Activated CD8-positive, alpha-beta T cell treated with anti-CD3 and anti-CD28 coated beads, Interleukin-2, amount 10 ng/mL, durations not matched to agents 7 days and 5 days (primary cell): ENCODE data around the gene FHAD1. TPM values are rescaled to one million over a fixed set of nuclear protein-coding genes. Genes with fewer than 3 reads are reported as not detected.

Experiments
- ATAC-seq: fragments of 150-1000 bp; cut with Tn5 transposase; one replicate; pipeline ENCODE4 v1.10.0; 2021; ENCODE audit warnings: moderate library complexity
- CTCF ChIA-PET: fragments of 350-600 bp; sonication (Branson Sonifier 250); formaldehyde crosslinking; loops from one replicate; lab custom pipeline; 2021; ENCODE audit warnings: antibody characterized with exemption; lab: Charles Lee
- POLR2A ChIA-PET: fragments of 350-600 bp; sonication (Branson Sonifier 250); formaldehyde crosslinking; loops from one replicate; lab custom pipeline; 2021; ENCODE audit warnings: antibody characterized with exemption; lab: Charles Lee
- DNase-seq: peaks from one replicate; pipeline ENCODE4 v3.0.0-alpha.2; 2020
- H3K27ac Mint-ChIP-seq: one replicate; pipeline ENCODE4 v1.8.0; 2021; ENCODE audit warnings: mild to moderate bottlenecking, mixed read lengths
- H3K27me3 Mint-ChIP-seq: one replicate; pipeline ENCODE4 v1.8.0; 2021; ENCODE audit warnings: low read depth, mixed read lengths
- H3K36me3 Mint-ChIP-seq: one replicate; pipeline ENCODE4 v1.8.0; 2021; ENCODE audit warnings: low read depth, mixed read lengths
- H3K4me1 Mint-ChIP-seq: one replicate; pipeline ENCODE4 v1.8.0; 2021; ENCODE audit warnings: low read depth, mixed read lengths
- H3K4me3 Mint-ChIP-seq: one replicate; pipeline ENCODE4 v1.8.0; 2021; ENCODE audit warnings: mild to moderate bottlenecking, mixed read lengths
- H3K9me3 Mint-ChIP-seq: one replicate; pipeline ENCODE4 v1.8.0; 2022; ENCODE audit warnings: mixed read lengths; ENCODE audit not compliant: insufficient read depth
- total RNA-seq, 2 experiments: library from RNA; stranded (reverse); gene quantifications; one replicate each; pipeline ENCODE4 v1.2.3, GENCODE V29; 2021

FHAD1 gene
- total RNA-seq, 2 experiments from 2014 or later: 0.21 to 0.55 TPM

DNA sequence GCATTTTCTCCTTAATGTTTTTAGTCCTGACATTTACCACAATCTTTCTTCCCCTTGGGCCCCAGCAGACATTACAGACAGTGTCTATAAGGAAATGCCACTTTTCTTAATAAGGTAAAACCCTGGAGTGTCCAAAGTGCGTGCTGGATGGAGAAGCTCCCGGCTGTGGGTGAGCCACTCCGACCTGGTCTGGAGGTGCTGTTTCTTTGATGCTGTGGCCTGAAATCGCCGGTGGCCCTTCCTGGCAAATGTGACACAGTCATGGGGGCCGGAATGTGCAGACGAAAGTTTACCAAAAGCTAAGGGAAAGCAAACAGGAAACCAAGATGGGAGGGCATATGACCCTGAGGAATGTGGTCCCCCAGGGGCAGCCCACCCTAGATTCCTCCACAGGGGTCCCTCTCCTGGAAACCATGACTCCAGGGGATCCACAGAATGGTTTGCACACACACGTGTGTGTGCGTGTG lies 77.9 kb downstream of the FHAD1 start:
- ATAC-seq (no peak), DNase-seq (no peak)
- H3K4me3 Mint-ChIP-seq: no peak overlapping the region
- H3K9me3 Mint-ChIP-seq: peaks cover 10% of the 10 kb centered on the region
- H3K27me3 Mint-ChIP-seq: peaks cover 24% of the 10 kb centered on the region
- no peaks in the 10 kb centered on the region for H3K36me3 Mint-ChIP-seq
- H3K27ac Mint-ChIP-seq: no peak overlapping the region
- ChIA-PET CTCF (interaction anchor here (1.0 to 3.9 kb wide), 8 partner anchors 8 to 196 kb away, joined by 3 to 109 read pairs (median 14); no protein-coding TSS in a partner anchor), POLR2A (no interaction called here)
- H3K4me1 Mint-ChIP-seq: peaks cover 4% of the 10 kb centered on the region

- no peak overlapping the region for H3K27ac Mint-ChIP-seq
- no peak overlapping the region for H3K4me3 Mint-ChIP-seq
- CTCF ChIA-PET: interaction anchor here (1.3 to 3.9 kb wide), 4 partner anchors 17 to 197 kb away, joined by 3 to 109 read pairs (median 15); no protein-coding TSS in a partner anchor
- H3K4me1 Mint-ChIP-seq: peaks cover 4% of the 10 kb centered on the region
- no peaks in the 10 kb centered on the region for H3K36me3 Mint-ChIP-seq
- POLR2A ChIA-PET: no interaction called here
- H3K9me3 Mint-ChIP-seq: peaks cover 8% of the 10 kb centered on the region
- no peak for DNase-seq
- peaks cover 20% of the 10 kb centered on the region for H3K27me3 Mint-ChIP-seq
- ATAC-seq: no peak
Measured at GRCh38 chr1:15325375-15326085, 78.5 kb downstream of the FHAD1 start.

- ChIA-PET CTCF (no interaction called here), POLR2A (no interaction called here)
- H3K27ac Mint-ChIP-seq: no peak overlapping the region
- no peak overlapping the region for H3K4me3 Mint-ChIP-seq
- no peak for DNase-seq
- no peaks in the 10 kb centered on the region for H3K36me3 Mint-ChIP-seq
- ATAC-seq: no peak
- peaks cover 16% of the 10 kb centered on the region for H3K27me3 Mint-ChIP-seq
- H3K9me3 Mint-ChIP-seq: no peaks in the 10 kb centered on the region
- H3K4me1 Mint-ChIP-seq: peaks cover 4% of the 10 kb centered on the region
Measured at GRCh38 chr1:15326691-15327588, 79.9 kb downstream of the FHAD1 start.

GRCh38 chr1:15328351-15329103 lies 81.5 kb downstream of the FHAD1 start:
- H3K27ac Mint-ChIP-seq: no peak overlapping the region
- H3K4me1 Mint-ChIP-seq: peaks cover 2% of the 10 kb centered on the region
- ATAC-seq: no peak
- no peaks in the 10 kb centered on the region for H3K9me3 Mint-ChIP-seq
- no peak overlapping the region for H3K4me3 Mint-ChIP-seq
- POLR2A ChIA-PET: no interaction called here
- no peaks in the 10 kb centered on the region for H3K36me3 Mint-ChIP-seq
- H3K27me3 Mint-ChIP-seq: peaks cover 20% of the 10 kb centered on the region
- DNase-seq: no peak
- CTCF ChIA-PET: interaction anchor here (1.4 kb wide), 1 partner anchor 103 kb away, joined by 4 read pairs; no protein-coding TSS in a partner anchor

DNA sequence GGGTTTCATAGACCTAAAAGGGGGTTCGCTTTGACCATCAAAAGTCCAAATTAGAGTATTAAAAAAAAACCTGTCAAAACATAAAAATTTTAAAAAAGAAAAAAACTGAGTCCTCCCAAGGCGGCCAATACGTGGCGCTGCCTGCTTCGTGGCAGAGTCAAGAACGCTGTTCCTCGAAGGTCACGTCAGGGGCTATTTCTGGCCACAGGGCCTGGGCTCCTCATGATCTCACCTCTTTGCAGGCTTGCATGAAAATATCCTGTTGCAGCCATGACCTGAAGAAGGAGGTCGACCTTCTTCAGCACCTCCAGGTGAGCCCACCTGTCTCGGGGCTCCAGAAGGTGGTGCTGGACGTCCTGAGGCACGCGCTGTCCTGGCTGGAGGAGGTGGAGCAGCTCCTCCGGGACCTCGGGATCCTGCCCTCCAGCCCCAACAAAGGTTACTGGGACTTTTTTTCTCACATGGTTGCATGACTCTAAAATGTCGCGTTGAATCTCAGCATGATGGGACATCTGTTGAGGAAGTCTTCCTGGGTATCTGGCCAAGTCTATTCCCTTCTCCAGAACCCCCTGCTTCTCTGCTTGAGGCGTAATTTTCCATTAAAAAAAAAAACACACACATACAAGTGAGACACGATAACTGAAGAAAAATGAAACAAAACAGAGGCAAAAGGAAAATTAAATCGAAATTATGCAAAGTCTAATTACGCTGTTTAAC lies 82.2 kb downstream of the FHAD1 start:
- DNase-seq (no peak), ATAC-seq (no peak)
- H3K4me3 Mint-ChIP-seq: no peak overlapping the region
- no peaks in the 10 kb centered on the region for H3K36me3 Mint-ChIP-seq
- H3K27ac Mint-ChIP-seq: no peak overlapping the region
- ChIA-PET POLR2A (no interaction called here), CTCF (interaction anchor here (1.4 kb wide), 1 partner anchor 102 kb away, joined by 4 read pairs; no protein-coding TSS in a partner anchor)
- H3K4me1 Mint-ChIP-seq: no peaks in the 10 kb centered on the region
- no peaks in the 10 kb centered on the region for H3K9me3 Mint-ChIP-seq
- peaks cover 20% of the 10 kb centered on the region for H3K27me3 Mint-ChIP-seq

DNA sequence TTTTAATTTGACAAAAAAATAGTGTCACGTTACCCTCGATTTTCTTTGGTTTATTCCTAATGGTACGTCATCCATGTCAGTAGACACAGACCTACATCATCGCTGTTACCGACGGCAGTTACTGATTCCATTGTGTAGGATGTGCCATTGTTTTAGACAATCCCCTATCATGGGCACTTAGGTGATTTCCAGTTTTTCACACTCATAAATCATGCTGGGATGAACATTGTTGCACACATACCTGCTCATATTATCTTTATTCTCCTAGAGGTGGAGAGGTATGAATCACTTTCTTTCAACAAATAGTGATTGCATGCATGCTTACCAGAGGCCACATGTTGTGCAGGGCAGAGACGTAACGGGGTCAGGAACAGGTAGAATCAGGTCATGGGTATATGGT lies 83.0 kb downstream of the FHAD1 start:
- Mint-ChIP-seq H3K27ac (no peak overlapping the region), H3K36me3 (no peaks in the 10 kb centered on the region), H3K9me3 (no peaks in the 10 kb centered on the region), H3K4me3 (no peak overlapping the region), H3K27me3 (peaks cover 23% of the 10 kb centered on the region), H3K4me1 (no peaks in the 10 kb centered on the region)
- ChIA-PET CTCF (no interaction called here), POLR2A (no interaction called here)
- no peak for DNase-seq
- ATAC-seq: no peak

- CTCF ChIA-PET: interaction anchor here (0.9 to 3.4 kb wide), 2 partner anchors 7 to 11 kb away, joined by 4 to 17 read pairs; no protein-coding TSS in a partner anchor
- Mint-ChIP-seq H3K9me3 (no peaks in the 10 kb centered on the region), H3K36me3 (no peaks in the 10 kb centered on the region), H3K27ac (no peak overlapping the region), H3K27me3 (peaks cover 29% of the 10 kb centered on the region), H3K4me3 (no peak overlapping the region), H3K4me1 (no peaks in the 10 kb centered on the region)
- ATAC-seq: no peak
- no peak for DNase-seq
- POLR2A ChIA-PET: no interaction called here
Measured at GRCh38 chr1:15331180-15331579, 84.2 kb downstream of the FHAD1 start.

- ChIA-PET CTCF (interaction anchor here (0.7 to 3.4 kb wide), 3 partner anchors 8 to 100 kb away, joined by 3 to 17 read pairs (median 4); no protein-coding TSS in a partner anchor), POLR2A (no interaction called here)
- DNase-seq: no peak
- no peak for ATAC-seq
- Mint-ChIP-seq H3K27ac (no peak overlapping the region), H3K27me3 (peaks cover 34% of the 10 kb centered on the region), H3K4me1 (no peaks in the 10 kb centered on the region), H3K4me3 (no peak overlapping the region), H3K36me3 (no peaks in the 10 kb centered on the region), H3K9me3 (no peaks in the 10 kb centered on the region)
Measured at GRCh38 chr1:15331734-15332133, 84.7 kb downstream of the FHAD1 start.

DNA sequence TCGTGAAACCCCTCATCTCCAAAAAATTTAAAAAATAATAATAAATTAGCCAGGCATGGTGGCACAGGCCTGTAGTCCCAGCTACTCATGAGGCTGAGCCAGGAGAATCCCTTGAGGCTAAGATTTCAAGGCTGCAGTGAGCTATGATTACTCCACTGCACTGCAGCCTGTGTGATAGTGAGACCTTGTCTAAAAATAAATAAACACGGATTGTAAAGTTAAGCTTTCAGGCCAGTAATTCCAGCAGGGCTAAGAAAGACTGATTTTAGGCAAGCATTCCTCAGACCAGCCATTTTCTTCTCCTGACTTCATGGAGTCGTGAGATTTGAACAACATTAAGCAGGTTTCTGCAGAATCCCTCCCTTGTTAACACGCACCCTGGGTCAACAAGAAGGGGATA lies 85.5 kb downstream of the FHAD1 start:
- no peaks in the 10 kb centered on the region for H3K4me1 Mint-ChIP-seq
- H3K9me3 Mint-ChIP-seq: no peaks in the 10 kb centered on the region
- H3K4me3 Mint-ChIP-seq: no peak overlapping the region
- H3K27ac Mint-ChIP-seq: no peak overlapping the region
- no peaks in the 10 kb centered on the region for H3K36me3 Mint-ChIP-seq
- H3K27me3 Mint-ChIP-seq: peaks cover 33% of the 10 kb centered on the region
- DNase-seq (no peak), ATAC-seq (no peak)
- CTCF ChIA-PET: interaction anchor here (0.7 to 3.4 kb wide), 3 partner anchors 9 to 99 kb away, joined by 3 to 17 read pairs (median 5); no protein-coding TSS in a partner anchor
- POLR2A ChIA-PET: interaction anchor here (0.7 kb wide), 1 partner anchor 15 kb away, joined by 3 read pairs; no protein-coding TSS in a partner anchor

DNA sequence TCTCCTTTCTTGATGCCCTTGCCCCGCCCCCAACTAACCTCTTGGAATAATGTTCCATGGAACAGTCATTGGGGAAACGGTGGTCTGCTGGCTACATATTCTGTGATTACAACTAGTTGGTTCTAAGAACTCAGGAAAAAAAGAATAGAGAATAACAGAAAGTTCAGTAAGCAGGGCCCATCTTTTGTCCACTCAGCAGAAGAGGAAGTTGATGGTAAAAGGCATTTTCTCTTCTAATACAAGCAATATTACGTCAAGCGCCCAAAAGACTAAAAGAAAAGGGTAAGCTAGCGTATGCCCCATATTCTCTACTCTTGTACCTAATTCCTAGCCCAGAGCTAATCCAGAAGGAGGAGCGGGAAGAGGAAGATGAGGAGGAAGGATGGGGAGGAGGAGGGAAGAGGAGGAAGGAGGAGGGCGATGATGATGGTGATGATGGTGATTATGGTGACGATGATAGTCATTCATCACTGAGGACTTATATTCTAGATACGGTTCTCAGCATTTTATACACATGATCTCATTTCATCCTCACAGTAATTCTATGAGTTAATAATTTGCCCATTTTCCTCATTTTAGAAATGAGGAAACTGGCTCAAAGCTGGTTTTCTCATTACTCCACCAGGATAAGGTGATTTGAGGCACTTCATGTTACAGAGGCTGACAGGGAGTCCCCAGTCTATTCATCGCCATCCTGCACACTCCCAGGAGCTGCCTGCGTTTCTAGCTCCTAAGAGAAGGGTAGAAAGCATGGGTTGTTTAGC lies 86.1 kb downstream of the FHAD1 start:
- ChIA-PET POLR2A (no interaction called here), CTCF (interaction anchor here (1.3 to 3.4 kb wide), 3 partner anchors 9 to 78 kb away, joined by 3 to 17 read pairs (median 5); no protein-coding TSS in a partner anchor)
- Mint-ChIP-seq H3K27ac (no peak overlapping the region), H3K4me3 (no peak overlapping the region), H3K9me3 (no peaks in the 10 kb centered on the region), H3K27me3 (peaks cover 35% of the 10 kb centered on the region), H3K36me3 (no peaks in the 10 kb centered on the region), H3K4me1 (peaks cover under 1% of the 10 kb centered on the region)
- ATAC-seq: no peak
- DNase-seq: no peak
